Activated naive CD4-positive, alpha-beta T cell treated with anti-CD3 and anti-CD28 coated beads, Interleukin-2, amount 10 ng/mL, durations not matched to agents 5 hours and 36 hours (primary cell): ENCODE results near the gene EFEMP2. TPM values are rescaled to one million over a fixed set of nuclear protein-coding genes. Genes with fewer than 3 reads are reported as not detected.

Experiments used
- total RNA-seq, 2 experiments: library from RNA; stranded (reverse); gene quantifications; one replicate each; pipeline ENCODE4 v1.2.3, GENCODE V29; 2021

EFEMP2 gene
- total RNA-seq = 10 to 100 TPM; 10.5 to 12.1 TPM

DNA sequence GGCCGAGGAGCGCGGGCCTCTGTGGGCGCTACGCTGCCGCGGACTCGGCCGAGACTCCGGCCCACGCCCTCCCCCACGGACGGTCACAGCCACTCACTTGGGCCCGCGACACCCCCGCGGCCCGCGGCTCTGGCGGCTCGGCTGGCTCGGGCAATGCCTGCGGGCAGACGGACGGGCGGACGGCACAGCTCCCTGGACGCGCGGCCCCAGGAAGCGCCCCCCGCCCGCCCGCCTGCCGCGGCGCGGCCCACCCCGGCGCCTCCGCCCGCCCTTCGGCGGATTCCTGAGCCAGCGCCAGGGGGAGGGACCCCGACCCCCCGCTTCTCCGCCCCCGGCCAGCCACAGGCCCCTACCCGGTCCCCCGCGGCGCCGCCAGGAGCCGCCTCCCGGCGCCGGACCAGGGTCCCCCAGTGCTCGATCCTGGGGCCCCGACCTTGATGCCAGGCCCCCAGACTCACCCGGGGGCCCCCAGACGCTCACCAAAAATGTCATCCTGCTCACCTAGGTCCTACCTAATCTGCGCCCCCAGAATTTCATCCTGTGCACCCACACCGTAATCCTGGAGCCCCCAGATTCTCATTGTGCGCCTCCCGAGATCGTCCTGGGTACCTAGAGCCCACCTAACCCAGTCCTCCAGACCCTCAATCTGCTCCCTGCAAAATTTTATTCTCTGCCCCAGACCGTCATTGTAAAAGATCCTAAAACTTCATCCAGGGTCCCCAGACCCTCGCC, at the start of gene EFEMP2:
TSS of gene EFEMP2 (minus strand) at position 215 of the 732 bp plus-strand sequence. CDS start 446 bp downstream, outside the sequence.

DNA sequence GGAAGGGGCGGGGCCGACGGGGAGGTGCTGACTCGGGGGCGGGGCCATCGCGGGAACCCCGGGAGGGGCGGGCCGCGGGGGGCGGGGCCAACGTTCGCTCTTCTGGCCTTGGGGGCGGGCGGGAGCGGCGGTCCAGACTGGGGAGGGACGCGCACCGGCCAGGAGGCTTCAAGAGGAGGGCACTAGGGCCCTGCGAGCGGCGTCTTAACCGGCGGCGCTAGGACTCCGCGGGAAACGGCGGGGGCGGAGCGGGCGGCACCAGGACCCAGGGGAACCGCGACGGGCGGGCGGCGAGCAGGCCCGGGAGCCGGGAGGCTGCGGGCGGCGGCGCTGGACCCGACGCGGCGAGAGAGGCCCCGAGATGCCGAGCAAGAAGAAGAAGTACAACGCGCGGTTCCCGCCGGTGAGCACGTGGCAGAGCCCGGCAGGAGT, 46.6 kb upstream of the EFEMP2 start, which contains the start of gene DRAP1:
TSS of gene DRAP1 (plus strand) at position 286 of the 432 bp plus-strand sequence. CDS start at position 362, 76 bp downstream.

DNA sequence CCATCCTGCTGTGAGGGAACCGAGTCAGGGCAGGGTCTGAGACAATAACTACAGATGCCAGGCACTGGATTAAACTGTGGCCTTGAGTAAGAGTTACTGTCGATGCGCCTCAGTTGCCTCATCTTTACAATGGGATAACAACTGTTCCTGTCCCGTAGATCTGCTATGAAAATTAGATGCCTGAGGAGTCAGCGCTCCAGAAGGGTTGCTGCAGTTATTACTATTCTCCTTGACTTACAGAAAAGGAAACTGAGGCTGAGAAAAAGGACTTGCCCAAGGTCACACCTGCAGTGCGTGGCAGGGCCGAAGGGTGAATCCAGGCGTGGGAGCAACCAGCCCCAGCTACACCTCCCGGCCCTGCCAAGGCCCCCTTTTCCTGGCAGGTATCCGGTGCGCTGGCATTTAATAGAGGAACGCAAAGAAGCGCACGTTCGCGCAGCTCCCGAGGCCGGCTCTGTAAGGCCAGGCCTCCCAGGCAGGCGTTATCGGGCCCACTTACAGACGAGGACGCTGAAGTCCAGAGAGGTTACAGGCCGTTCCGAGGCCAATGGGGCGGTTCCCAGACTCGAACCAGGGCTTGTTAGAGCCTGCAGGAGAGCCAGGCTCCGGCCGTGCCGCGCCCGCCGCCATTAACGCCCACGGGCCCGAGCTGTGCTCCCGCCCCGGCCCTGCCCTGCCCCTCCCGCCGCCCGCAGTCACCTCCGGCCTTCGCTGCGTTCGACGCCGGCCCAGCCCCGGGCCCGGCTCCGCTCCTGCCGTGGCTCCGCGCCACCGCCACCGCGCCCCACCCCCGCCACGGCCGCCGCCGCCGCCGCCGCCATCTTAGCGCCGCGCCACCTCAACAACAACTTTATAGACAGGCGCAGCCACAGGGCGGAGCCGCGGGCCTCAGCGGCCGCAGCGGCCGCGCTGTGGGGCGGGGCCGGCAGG, 45.9 kb upstream of the EFEMP2 start, which contains the start of gene C11orf68:
TSS of gene C11orf68 (minus strand) at position 852 of the 930 bp plus-strand sequence. CDS start at position 821, 31 bp downstream.

DNA sequence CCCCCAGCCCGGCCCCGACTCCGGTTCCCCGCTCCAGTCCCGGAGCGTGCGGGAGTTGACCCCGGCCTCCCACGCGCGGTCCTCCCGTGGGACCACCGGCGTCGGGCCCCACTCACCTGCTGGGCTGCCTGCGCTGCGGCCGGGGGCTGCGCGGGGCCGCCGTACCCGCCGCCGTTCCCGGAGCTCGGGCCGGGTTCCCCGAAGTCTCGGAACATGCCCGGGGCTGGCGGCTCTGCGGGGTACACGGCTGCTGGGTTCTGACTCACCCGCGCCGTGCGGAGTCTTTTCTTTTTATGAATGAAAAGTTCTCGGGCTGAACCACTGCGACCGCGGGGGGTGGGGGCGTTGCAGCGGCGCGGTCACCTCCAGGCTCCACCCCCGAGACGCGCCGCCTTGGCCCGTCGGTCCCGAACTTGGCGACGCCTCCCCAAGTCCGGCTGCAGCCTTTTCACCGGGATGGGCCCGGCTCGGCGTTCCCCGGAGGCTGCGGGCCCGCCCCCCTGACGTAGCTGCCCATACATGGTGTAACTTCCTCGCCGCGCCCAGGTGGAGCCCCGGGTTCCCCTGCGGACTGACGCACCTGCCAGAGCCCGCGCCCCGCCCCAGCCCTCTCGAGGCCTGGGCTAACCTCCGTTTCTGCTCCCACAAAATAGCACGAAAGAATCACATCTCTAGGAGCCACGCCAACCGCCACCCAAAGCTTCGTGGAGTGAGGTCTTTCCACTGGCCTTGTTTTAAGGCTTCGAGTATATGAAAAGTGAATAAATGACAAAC, 27.7 kb upstream of the EFEMP2 start, which contains the start of gene FOSL1:
TSS of gene FOSL1 (minus strand) at position 264 of the 774 bp plus-strand sequence. CDS start at position 215, 49 bp downstream.

DNA sequence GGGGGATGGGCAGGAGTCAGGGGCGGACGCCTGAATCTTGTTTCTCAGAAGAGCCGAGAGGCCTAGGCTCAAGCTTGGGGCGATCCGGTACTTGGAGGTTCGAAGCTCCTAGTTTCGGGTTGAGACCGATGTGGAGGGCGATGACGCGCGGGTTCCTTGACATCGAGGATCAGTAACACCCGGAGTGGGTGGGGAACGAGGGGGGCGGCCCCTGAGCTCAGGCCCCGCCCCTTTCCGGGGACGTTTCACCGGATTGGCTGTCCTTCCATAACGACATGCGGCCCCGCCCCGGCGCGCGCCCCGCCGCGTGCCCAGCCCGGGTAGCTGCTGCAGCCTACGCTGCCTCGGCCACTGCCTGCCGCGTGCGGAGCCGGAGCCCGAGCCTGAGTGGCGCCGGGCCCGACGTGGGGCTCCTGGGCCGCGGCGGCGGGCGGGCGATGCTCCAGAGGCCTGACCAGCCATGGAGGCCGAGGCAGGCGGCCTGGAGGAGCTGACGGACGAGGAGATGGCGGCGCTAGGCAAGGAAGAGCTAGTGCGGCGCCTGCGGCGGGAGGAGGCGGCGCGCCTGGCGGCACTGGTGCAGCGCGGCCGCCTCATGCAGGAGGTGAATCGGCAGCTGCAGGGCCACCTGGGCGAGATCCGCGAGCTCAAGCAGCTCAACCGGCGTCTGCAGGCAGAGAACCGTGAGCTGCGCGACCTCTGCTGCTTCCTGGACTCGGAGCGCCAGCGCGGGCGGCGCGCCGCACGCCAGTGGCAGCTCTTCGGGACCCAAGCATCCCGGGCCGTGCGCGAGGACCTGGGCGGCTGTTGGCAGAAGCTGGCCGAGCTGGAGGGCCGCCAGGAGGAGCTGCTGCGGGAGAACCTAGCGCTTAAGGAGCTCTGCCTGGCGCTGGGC, 18.0 kb upstream of the EFEMP2 start, which contains the start of gene CCDC85B:
TSS of gene CCDC85B (plus strand) at position 350 of the 895 bp plus-strand sequence. CDS start at position 461, 111 bp downstream.

DNA sequence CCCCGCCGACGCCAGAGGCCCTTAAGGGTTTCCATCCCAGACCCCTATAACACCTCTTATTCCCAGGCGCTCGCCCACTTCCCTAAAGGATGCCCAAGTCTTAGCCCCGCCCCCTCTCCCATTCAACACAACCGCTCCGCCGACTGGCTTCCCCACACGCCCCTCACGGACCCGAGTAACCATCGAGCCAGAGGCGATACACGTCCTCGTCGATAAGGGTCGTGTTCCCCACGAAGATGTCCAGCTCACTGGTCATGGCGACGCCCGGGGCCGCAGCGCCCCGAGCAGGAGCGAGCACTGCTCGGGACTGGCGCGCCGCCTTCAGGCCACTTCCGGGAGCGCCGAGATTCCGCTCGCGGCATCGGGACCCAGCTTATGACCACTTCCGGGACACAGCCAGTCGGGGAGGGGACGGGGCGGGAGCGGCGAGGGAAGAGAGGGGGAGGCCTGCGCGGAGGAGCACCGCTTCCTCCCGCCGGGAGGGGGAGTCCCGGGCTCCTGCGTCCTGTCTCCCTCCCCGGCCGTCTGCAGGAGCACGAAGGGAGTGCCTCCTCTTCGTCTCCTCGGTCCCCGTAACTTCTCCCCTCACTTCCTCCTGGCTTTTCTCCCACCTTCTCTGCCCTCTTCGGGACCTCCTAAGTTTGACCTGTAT, 15.7 kb upstream of the EFEMP2 start, which contains the start of gene FIBP:
TSS of gene FIBP (minus strand) at position 309 of the 652 bp plus-strand sequence. CDS start at position 256, 53 bp downstream.

DNA sequence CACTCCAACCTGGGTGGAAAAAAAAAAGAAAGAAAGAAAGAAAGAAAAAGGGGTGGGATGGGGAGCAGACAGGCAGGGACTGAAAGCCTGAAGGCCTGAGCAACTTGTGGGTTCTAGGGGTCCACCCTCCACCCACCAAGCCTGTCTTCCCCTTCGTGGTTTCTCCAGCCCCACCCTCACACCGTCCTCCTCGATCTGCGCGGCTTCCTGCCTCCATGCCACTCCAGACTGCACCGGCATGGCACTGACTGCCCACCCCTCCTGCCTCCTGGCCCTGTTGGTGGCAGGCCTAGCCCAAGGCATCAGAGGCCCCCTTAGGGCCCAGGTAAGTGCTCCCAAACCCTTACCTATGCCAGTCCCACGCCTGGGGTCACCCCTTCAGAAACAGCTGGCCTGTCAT, 7.0 kb upstream of the EFEMP2 start, which contains the start of gene CTSW:
TSS of gene CTSW (plus strand) at position 221 of the 400 bp plus-strand sequence. CDS start at position 239, 18 bp downstream.

DNA sequence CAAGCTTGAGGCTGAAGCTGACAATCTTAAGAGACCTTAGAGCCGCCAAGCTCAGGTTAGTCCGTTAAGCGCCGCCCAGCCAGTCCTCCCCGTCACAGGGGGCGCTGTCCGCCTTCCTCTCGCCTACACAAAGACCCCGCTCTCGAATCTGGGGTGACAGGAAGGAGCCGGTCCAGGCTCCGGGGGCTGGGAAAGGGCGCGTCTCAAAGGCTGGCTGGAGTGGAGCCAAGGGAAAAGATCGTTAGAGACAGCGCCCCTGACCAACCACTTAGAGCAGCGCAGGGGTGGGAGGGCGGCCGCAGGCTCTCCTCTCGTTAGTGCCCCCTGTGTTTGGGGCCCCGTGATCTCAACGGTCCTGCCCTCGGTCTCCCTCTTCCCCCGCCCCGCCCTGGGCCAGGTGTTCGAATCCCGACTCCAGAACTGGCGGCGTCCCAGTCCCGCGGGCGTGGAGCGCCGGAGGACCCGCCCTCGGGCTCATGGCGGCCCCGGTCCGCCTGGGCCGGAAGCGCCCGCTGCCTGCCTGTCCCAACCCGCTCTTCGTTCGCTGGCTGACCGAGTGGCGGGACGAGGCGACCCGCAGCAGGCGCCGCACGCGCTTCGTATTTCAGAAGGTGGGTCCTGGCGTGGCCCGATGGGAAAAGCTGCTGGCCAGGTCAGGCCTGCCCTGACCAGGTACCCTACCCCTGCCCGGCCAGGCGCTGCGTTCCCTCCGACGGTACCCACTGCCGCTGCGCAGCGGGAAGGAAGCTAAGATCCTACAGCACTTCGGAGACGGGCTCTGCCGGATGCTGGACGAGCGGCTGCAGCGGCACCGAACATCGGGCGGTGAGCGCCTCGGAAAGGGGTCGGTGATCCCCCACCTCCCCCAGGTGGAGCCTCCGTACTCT, 12.1 kb downstream of the EFEMP2 start, which contains the start of gene MUS81:
TSS of gene MUS81 (plus strand) at position 156 of the 887 bp plus-strand sequence. CDS start at position 477, 321 bp downstream.

DNA sequence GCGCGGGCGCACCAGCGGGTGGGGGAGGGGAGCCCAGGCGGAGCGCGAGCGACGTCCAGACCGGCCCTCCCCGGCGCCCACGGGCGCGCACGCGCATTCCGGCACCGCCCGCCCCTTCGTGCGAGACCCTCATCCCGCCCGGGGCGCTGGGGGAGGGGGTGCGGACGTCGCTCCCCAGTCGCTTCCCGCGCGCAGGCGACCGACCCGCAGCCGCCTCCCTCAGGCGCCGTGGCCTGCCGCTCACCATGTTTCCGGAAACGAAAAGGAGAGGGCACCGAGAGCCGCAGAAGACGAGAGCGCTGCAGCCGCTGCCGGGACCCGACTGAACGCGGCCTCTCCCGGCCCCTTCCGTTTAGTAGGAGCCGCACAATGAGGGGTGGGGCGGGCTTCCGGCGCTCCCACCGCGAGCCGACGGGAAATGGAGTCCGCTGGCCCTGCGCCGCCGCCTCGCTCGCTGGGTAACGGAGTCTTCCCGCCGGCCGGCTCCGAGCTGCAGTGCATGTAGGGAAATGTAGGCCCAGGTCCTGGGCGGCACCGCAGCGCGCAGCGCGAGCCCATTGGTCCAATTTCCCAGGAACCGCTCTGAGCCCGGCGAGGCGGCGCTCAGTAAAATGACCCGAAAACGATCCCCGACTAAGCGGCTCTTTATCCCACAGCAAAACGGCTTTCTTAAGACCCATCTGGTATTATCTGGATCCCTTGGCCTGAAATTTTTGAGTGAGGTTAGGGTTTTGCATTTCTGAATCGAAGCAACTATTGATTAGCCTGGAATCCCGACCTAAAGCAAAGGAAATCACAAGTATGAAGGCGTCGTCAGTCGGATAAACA, 14.5 kb downstream of the EFEMP2 start, which contains the start of gene CFL1:
TSS of gene CFL1 (minus strand) at position 328 of the 828 bp plus-strand sequence. CDS start at position 247, 81 bp downstream.

DNA sequence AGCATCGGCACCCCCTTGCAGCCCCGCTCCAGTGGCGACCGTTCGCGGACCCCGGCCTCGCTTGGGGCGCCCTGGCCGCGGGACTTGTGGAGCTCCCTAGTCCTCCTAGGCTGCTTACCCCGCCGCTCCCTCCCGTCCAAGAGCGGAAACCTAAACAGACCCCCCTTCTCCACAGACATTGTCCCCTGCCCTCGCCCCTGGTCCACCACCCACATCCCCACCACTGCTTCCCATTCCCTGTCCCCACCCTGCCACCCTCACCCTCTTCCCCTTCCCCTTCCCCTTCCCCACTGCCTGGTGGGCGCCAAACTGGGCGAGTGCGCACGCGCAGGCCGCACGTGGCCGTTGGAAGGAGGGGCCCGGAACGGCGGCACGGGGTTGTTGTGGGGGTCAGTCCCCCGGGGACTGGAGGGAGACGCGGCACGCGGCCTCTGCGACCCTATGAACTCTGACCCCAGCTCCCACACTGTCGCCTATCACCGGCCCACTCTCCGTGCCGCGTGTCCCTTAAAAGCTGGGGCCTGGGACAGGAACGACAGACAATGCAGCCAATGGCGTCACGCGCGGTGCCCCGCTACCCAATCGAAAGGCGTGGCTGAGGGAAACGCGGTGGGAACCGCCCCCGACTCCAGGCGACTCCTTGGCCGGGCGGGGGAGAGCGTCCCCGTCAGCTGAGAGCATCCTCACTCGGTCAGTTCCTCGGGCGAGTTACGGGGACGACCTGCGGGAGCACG, 39.1 kb downstream of the EFEMP2 start, which contains the start of gene SNX32:
TSS of gene SNX32 (plus strand) at position 667 of the 734 bp plus-strand sequence. CDS start 103 bp downstream, outside the sequence.

Other genes starting within 250 kb of the EFEMP2 start
- 100 to 1,000 TPM; 243 to 252 TPM for gene SIPA1, start 234.7 kb downstream of the EFEMP2 start, total RNA-seq
- gene RELA, start 209.9 kb downstream of the EFEMP2 start, total RNA-seq = 10 to 100 TPM; 82.7 to 90.8 TPM
- gene KAT5, start 160.5 kb downstream of the EFEMP2 start, total RNA-seq = 10 to 100 TPM; 68.4 to 71.1 TPM
- 10 to 100 TPM; 75.3 to 79.9 TPM for gene RNASEH2C, start 152.0 kb downstream of the EFEMP2 start, total RNA-seq
- gene AP5B1, start 91.8 kb downstream of the EFEMP2 start, total RNA-seq = 10 to 100 TPM; 27.3 to 28.2 TPM
- under 1 TPM; 0.48 to 0.55 TPM for gene OVOL1, start 85.7 kb downstream of the EFEMP2 start, total RNA-seq
- gene SNX32, start 38.8 kb downstream of the EFEMP2 start, total RNA-seq = 1 to 10 TPM; 1.5 to 2.2 TPM
- gene CFL1, start 14.6 kb downstream of the EFEMP2 start, total RNA-seq = 1,000 to 10,000 TPM; 1,544 to 1,547 TPM
- gene MUS81, start 12.4 kb downstream of the EFEMP2 start, total RNA-seq = 10 to 100 TPM; 78.8 to 92.6 TPM
- 10 to 100 TPM; 47.0 to 47.2 TPM for gene CTSW, start 7.0 kb upstream of the EFEMP2 start, total RNA-seq
- 10 to 100 TPM; 63.8 to 64.3 TPM for gene FIBP, start 15.7 kb upstream of the EFEMP2 start, total RNA-seq
- gene CCDC85B, start 17.9 kb upstream of the EFEMP2 start, total RNA-seq = 10 to 100 TPM; 44.8 to 46.0 TPM
- gene FOSL1, start 27.6 kb upstream of the EFEMP2 start, total RNA-seq = 1 to 10 TPM; 1.8 to 2.0 TPM
- gene C11orf68, start 46.3 kb upstream of the EFEMP2 start, total RNA-seq = 10 to 100 TPM; 34.5 to 34.6 TPM
- gene DRAP1, start 46.6 kb upstream of the EFEMP2 start, total RNA-seq = 100 to 1,000 TPM; 165 to 171 TPM
- gene TSGA10IP, start 72.7 kb upstream of the EFEMP2 start, total RNA-seq = not detected
- gene SART1, start 88.9 kb upstream of the EFEMP2 start, total RNA-seq = 10 to 100 TPM; 68.4 to 73.2 TPM
- 10 to 100 TPM; 37.8 to 41.8 TPM for gene EIF1AD, start 129.4 kb upstream of the EFEMP2 start, total RNA-seq
- 100 to 1,000 TPM; 186 to 197 TPM for gene BANF1, start 129.7 kb upstream of the EFEMP2 start, total RNA-seq
- not detected for gene CST6, start 139.2 kb upstream of the EFEMP2 start, total RNA-seq
- gene CATSPER1, start 153.7 kb upstream of the EFEMP2 start, total RNA-seq = not detected
- not detected for gene GAL3ST3, start 176.4 kb upstream of the EFEMP2 start, total RNA-seq
- 100 to 1,000 TPM; 202 to 203 TPM for gene SF3B2, start 179.6 kb upstream of the EFEMP2 start, total RNA-seq
- 100 to 1,000 TPM; 109 to 119 TPM for gene PACS1, start 197.5 kb upstream of the EFEMP2 start, total RNA-seq